GM04503 (cell line): ENCODE measurements around the gene COX19.
A peak's percentile ranks its signal among the peaks of the same experiment; 100 is the strongest.
"Not testable (repeated sequence)": the region's sequence is repeated elsewhere in the genome, so short reads cannot be mapped to it uniquely, and the experiment has no call there.

Source experiments
- DNase-seq: peaks from one replicate; pipeline ENCODE4 v3.0.0-alpha.2; 2012; ENCODE audit warnings: low read depth

The COX19 gene

GRCh38 chr7:1010226-1010625 lies 34.9 kb upstream of the COX19 start:
- DNase-seq: no peak

DNA sequence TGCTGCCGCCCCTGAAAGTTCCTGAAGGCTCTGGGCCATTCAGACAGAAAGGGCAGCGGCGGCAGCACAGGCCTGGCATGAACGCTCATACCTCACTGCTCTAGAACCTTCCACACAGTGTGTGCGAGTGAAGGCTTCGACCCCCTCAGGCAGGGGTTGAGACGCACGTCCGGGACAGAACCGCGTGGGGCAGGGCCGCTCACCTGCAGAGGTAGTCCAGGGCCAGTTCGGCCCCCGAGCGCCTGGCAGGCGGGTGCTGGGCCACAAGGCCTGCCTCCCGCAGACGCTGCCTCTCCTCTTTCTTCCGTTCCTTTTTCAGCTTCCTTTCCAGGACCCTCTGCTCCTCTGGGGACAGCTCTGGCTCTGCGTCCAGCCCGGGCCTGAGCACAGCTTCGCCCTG lies 34.4 kb upstream of the COX19 start:
- DNase-seq: no peak

GRCh38 chr7:1008733-1009363 lies 33.5 kb upstream of the COX19 start:
- DNase-seq: no peak

DNA sequence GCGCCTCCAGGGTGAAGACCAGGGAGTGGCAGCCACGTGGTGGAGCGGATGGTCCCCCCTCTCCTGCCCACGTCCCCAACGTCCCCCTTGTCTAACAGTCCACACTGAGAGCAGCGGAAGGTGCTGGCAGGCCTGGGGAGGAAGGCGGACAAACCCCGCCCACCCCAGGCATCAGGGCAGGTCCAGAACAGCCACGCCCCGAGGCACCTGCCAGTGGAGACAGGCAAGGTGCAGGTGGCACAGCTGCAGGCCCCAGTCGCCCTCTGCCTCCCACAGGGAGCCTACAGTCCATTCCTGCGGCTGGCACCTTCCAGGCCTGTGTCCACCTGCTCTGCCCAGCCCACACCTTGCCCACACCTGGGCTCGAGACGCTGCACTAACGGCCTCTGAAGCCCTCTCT lies 32.6 kb upstream of the COX19 start:
- no peak for DNase-seq

- DNase-seq: no peak
These were observed 30.0 kb upstream of the COX19 start for GRCh38 chr7:1005303-1005702.

GRCh38 chr7:1004018-1004852 lies 28.9 kb upstream of the COX19 start:
- no peak for DNase-seq

- not testable (repeated sequence) for DNase-seq
These were observed 27.1 kb upstream of the COX19 start for GRCh38 chr7:1002445-1002844.

- not testable (repeated sequence) for DNase-seq
These were observed 26.7 kb upstream of the COX19 start for GRCh38 chr7:1002026-1002425.

- DNase-seq: not testable (repeated sequence)
These were observed 25.9 kb upstream of the COX19 start for GRCh38 chr7:1001069-1001770.

DNA sequence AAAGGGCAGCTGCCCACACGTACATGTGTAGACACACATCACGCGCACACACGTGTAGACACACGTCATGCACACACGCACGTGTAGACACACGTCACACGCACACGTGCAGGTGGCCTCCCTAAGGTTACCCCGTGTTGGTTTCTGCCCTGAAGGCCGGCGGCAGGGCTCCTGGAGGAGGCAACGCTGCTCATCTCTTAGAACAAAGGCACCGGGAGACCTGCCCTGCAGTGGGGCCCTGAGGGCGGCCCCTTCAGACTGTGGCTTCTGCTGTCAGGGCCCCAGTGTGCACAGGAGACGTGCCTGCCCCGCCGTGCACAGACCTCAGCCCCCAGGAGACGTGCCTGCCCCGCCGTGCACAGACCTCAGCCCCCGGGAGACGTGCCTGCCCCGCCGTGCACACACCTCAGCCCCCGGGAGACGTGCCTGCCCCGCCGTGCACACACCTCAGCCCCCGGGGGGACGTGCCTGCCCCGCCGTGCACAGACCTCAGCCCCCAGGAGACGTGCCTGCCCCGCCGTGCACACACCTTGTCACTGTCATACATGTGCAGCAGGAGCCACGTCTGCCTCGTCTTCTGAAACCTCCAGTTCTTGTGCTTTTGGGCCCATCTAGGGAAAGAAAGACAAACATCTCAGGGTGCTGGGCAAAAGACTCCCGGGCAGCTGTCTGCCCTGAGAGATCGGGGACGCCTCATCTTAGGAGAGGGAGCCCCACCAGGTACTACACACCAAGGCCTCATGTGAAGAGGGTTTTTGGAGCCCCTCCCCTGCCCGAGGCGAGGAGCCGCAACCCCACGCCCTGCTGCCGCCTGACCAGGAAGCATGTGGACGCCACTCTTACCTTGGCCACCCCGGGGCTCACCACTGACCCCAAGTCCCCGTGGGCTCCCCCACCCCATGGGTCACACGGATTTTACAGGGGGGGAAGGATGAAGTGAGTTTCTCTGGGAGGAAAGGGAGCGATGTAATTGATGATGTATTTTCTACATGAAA lies 24.9 kb upstream of the COX19 start:
- no peak for DNase-seq

GRCh38 chr7:999149-999879 lies 24.0 kb upstream of the COX19 start:
- no peak for DNase-seq

DNA sequence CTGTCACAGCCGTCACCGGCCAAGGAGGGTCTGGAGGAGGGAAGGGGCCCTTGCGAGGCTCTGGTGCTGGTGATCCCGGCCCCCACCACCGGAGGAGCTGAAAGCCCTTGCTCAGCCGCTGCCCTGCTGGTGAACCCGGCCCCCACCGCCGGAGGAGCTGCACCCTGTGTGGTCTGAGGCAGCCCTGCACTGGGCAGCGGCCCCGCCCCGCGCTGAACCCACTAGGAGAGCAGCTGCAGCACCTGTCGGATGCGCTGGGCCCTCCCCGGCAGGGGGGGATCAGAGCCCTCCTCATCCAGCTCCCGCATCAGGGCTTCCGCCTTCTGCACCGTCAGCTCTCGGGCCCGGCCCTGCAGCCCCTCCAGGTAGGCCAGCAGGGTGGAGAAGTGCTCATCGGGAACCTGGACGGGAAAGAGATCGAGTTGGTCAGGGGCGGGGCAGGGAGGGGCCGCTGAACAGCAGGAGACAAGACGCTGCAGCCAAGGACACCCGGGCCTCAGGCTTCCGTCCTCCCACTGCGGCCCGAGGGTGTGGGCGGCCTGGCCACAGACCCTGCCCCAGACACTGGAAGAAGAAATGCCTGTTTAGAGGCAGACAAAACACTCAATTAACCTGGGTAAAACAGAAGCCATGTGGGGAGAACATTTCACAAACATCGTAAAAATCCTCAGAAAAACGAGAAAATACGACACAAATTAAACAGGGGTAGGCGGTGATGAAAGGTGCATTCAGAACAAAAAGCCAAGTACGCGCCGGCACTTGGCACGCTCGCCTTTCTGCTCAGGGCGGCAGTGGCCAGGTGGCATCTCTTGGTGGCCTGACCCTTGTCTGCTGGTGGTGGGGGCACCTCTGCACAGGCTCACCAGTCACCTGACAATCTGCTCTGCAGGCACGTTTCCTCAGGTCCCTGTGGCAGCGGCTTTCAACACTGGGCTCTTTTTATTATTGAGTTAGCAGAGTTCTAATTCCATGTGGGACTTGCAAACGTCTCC lies 22.4 kb upstream of the COX19 start:
- no peak for DNase-seq

GRCh38 chr7:996079-996872 lies 20.9 kb upstream of the COX19 start:
- no peak for DNase-seq

DNA sequence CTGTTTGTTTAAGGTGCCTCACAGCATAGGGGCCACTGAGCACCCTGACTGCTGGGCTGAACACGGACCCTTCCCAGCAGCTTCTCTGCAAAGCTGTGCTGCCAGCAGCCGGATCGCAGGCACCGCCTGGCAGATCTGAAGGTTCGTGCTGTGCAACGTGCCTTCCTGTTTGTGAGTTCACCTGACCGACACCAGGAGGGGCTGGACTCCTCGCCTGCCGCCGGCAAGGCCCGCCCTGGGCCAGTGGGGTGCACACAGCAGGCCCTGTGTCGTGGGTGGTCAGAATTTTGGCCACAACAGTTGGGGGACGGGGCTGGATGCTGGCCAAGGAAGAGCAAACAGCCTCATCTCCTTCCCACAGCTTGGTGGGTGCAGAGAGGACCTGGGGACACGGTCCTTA lies 20.2 kb upstream of the COX19 start:
- DNase-seq: no peak

DNA sequence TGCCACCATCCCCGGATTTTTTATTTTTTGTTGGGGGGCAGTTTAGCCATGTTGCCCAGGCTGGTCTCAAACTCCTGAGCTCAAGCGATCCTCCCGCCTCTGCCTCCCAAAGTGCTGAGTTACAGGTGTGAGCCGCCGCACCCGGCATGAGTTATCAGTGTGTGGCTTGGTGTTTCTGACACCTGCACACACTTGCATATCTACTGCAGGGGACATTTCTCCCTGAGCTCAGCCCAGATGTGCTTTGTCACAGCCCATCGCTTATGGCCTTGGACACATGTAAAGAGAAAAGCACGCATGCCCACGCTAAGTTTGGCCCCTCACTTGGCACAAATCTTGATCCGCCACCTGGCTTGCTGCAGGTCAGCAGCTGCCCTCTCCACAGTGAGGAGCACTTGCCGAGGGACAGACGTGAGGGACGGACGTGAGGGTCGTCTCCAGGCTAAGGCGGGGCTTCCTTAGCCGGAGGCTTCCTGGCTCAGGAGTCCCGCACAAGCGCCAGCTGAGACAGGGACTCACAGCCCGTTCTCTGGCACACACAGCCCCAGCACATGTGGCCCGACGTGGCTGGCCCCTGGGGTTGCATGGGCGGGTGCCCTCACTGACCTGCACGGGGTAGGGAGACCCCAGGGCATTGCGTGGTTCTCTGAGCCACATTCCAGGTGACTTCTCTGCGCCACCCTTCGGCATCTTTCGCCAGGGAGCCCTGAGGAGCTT lies 19.4 kb upstream of the COX19 start:
- DNase-seq: no peak

DNA sequence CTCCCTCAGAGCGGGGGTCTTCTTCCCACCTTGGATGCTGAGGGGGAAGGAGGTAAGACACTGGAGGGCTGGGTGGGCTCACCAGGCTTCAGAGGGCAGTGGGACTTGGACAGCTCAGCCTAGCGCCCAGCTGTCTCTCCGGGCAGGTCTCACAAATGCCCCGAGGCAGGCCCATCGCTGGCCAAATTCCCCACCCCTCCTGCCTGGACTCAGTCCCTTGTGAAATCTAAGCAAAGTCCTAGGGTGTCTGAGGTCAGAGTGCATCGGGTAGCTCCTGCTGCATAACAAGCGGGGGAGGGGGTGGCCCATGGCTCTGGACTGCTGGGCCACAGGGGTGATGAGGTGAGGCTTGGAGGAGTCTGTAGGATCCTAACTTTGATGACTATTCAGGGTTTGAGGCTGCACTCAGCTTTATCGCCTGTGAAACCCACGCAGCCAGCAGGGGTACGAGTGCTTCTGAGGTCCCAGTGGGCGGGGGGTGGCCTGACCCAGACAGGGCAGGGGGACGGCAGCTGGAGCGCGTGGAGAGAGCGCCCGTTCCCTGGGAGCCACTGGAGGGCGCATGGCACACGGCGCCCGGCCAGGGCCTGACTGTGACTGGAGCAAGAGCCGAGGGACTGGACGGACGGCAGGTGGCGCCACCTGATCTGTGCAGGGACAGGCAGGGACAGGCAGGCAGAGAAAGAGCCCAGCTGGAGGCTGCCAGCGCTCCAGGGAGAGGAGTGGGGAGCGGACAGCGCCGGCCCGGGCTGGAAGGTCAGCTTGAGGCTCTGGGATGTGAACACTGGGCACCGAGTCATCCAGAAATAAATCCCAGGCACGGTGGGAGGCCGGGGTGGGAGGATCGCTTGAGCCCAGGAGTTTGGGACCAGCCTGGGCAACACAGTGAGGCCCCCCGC lies 17.6 kb upstream of the COX19 start:
- DNase-seq: peak; percentile 56
